Right atrium auricular region (tissue), 2 donors: ENCODE data around the gene TBXAS1. TPM values are rescaled to one million over a fixed set of nuclear protein-coding genes. Genes with fewer than 3 reads are reported as not detected.
"Not testable (repeated sequence)": the region's sequence is repeated elsewhere in the genome, so short reads cannot be mapped to it uniquely, and the experiment has no call there.

Experiments
- DNase-seq: peaks from one replicate; pipeline ENCODE4 v3.0.0-alpha.2; 2019; ENCODE audit warnings: low spot score
- H3K27ac ChIP-seq, 2 donors: fragments of 200-600 bp; sonication (generic); 1 replicate in 1 of 2; 2 replicates in 1 of 2; pipeline ENCODE4 v1.5.1; 2016 to 2019
- H3K27me3 ChIP-seq, 2 donors: fragments of 200-600 bp; sonication (generic); one replicate each; pipeline versions ENCODE4 v1.5.1 to v1.6.0; 2017 to 2019
- H3K36me3 ChIP-seq: fragments of 200-600 bp; sonication (generic); one replicate; pipeline ENCODE4 v1.5.1; 2016
- H3K4me1 ChIP-seq, 2 donors: fragments of 200-600 bp; sonication (generic); one replicate each; pipeline versions ENCODE4 v1.5.1 to v1.6.0; 2017 to 2019
- H3K4me3 ChIP-seq, 2 donors: fragments of 200-600 bp; sonication (generic); 1 replicate in 1 of 2; 2 replicates in 1 of 2; pipeline ENCODE4 v1.5.1; 2017 to 2019; ENCODE audit warnings: mild to moderate bottlenecking in 1 of 2, moderate library complexity in 1 of 2
- H3K9me3 ChIP-seq, 2 donors: fragments of 200-600 bp; sonication (generic); one replicate each; pipeline ENCODE4 v1.5.1; 2019
- total RNA-seq, 2 donors: library from RNA; depleted of rRNA; stranded (reverse); fragments of >200 nt; gene quantifications; one replicate each; pipeline ENCODE4 v1.1.0, GENCODE V29; 2016
- TF ChIP-seq, protein P1 (sequence below), 2 donors: fragments of 200-600 bp; sonication (generic); IDR thresholded peaks; one replicate each; pipeline ENCODE4 v1.5.1; 2019; ENCODE audit warnings: antibody characterized with exemption in 2 of 2

TBXAS1 gene
- total RNA-seq, 2 donors from 2014 or later: 4.6 to 15.3 TPM

DNA sequence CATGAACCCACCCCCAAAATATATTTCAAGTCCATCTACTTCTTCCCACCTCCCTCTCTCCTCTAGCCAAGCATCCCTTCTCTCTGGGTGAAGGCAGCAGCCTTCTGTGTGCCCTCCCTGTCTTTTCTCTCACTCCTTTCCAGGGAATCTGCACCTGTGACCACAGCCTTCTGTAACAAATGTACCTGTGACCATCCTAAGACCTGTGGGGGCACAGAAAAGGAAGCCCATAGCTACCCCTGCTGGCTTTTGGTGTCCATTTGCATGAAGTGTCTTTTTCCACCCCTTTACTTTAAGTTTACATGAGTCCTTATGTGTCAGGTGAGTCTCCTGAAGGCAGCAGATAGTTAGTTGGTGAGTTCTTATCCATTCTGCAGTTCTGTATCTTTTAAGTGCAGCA is 2.0 kb upstream of the TBXAS1 start:
- Histone ChIP-seq H3K27me3 (no peaks in the 10 kb centered on the region), H3K27ac (no peak overlapping the region), H3K9me3 (no peaks in the 10 kb centered on the region), H3K4me1 (no peaks in the 10 kb centered on the region), H3K36me3 (no peaks in the 10 kb centered on the region), H3K4me3 (no peak overlapping the region)
- DNase-seq: no peak
- TF ChIP-seq, protein P1, sequence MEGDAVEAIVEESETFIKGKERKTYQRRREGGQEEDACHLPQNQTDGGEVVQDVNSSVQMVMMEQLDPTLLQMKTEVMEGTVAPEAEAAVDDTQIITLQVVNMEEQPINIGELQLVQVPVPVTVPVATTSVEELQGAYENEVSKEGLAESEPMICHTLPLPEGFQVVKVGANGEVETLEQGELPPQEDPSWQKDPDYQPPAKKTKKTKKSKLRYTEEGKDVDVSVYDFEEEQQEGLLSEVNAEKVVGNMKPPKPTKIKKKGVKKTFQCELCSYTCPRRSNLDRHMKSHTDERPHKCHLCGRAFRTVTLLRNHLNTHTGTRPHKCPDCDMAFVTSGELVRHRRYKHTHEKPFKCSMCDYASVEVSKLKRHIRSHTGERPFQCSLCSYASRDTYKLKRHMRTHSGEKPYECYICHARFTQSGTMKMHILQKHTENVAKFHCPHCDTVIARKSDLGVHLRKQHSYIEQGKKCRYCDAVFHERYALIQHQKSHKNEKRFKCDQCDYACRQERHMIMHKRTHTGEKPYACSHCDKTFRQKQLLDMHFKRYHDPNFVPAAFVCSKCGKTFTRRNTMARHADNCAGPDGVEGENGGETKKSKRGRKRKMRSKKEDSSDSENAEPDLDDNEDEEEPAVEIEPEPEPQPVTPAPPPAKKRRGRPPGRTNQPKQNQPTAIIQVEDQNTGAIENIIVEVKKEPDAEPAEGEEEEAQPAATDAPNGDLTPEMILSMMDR (IDR thresholded peaks at IDR 0.05): peak in 1 of 2 donors; percentile 21

DNA sequence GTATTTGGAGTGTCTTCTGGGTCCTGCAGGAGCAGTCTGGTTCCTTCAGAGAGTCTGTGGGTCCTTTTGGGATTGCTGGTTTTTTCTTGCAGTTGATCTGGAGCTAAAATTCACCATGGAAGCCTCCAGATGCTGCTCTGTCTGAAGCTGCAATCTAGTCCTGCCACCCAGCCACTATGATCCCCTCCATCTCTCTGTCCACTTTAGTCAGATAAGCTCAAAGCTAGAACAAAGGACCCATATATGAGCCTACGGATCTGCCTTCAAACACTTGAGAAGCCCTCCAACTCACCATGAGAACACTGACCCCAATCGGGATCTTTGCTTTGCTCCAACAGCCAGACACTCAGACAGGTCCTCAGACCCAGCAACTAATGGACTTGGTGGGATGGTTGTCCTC is 618 bp upstream of the TBXAS1 start:
- no peaks in the 10 kb centered on the region for H3K4me1 ChIP-seq
- no peak for DNase-seq
- TF ChIP-seq, protein P1 (IDR thresholded peaks at IDR 0.05): no peak
- H3K4me3 ChIP-seq: no peak overlapping the region
- no peak overlapping the region for H3K27ac ChIP-seq
- H3K36me3 ChIP-seq: no peaks in the 10 kb centered on the region
- H3K9me3 ChIP-seq: no peaks in the 10 kb centered on the region
- H3K27me3 ChIP-seq: no peaks in the 10 kb centered on the region

DNA sequence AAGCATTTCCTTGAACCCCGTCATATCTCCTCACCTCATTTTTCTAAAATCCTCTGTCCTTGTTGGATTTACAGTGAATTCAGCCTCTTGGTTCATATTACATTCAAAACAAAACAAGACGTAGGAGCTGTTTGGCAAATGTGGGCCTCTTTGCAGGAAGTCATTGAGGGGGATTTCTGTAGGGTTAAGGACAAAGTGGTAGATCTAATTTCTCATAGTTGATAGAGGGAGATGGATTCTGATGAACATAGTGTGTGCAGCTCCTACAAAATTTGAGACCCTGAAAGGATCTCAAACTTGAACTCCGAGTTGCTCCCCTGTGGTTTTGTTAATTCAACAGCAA is 682 bp downstream of the TBXAS1 start:
- Histone ChIP-seq H3K9me3 (peaks cover 0 to 3% of the 10 kb centered on the region in 2 donors), H3K27ac (no peak overlapping the region), H3K4me3 (peak overlapping the region in 1 of 2 donors; percentile 16)

DNA sequence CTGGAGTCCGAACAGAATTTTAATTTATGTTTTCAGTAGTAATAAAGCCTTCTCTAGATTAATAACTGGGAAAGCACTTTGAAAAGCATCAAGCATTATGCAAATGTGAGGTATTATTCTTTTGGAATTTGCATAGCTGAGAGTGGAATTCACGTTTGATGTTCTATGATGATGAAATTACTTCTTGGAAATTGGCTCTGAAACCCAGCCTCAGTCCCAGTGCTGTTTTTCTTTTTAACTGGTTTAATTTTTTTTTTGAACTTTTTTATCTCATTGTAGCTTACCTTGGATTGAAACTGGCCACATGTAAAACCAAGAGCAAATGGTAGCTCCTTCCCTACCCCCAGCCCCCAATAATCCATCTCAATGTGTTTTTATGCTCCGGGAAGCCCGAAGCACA is 1.2 kb downstream of the TBXAS1 start:
- Histone ChIP-seq H3K9me3 (peaks cover 0 to 3% of the 10 kb centered on the region in 2 donors), H3K27me3 (no peaks in the 10 kb centered on the region), H3K36me3 (no peaks in the 10 kb centered on the region), H3K4me3 (peak overlapping the region in 1 of 2 donors; percentile 16), H3K27ac (no peak overlapping the region), H3K4me1 (no peaks in the 10 kb centered on the region)
- TF ChIP-seq, protein P1 (IDR thresholded peaks at IDR 0.05): no peak
- DNase-seq: no peak

More for the DNA sequence above, 682 bp downstream of the TBXAS1 start:
- no peaks in the 10 kb centered on the region for H3K27me3 ChIP-seq
- TF ChIP-seq, protein P1 (IDR thresholded peaks at IDR 0.05): no peak
- no peaks in the 10 kb centered on the region for H3K4me1 ChIP-seq
- H3K36me3 ChIP-seq: no peaks in the 10 kb centered on the region
- no peak for DNase-seq

DNA sequence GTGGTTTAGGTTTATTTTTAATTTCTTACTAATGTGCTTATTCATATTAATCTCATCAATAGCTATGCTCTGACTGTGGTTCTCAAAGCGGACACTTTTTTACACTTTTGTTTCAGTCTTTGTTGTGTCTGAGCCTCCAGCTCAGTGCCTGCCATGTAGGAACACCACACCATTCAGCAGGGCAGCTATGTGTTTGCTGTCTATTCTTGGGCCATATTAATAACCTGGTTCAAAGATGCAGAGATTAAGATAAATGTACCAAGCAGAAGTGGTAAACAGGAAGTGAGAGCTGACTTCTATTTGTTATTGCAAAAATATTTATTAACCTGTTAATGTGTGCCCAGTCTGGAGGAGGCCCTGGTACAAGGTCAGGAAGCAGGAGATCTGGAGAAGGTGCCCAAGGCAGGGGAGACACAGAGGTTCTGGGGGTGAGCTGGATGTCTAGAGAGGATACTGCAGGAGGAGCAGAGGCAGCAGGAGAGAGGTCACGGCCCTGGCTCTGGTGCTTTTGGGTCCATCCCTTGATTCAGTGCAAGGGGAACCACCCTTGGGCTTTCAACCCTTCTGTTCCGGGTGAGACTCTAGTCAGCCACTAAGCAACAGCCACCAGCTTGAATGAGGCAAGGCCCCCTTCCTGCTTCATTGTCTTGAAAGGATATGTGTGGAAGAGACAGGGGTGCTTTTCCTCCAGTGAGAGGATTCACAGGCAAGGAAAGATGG is 1.9 kb downstream of the TBXAS1 start:
- no peaks in the 10 kb centered on the region for H3K4me1 ChIP-seq
- no peaks in the 10 kb centered on the region for H3K27me3 ChIP-seq
- no peak overlapping the region for H3K27ac ChIP-seq
- peaks cover 0 to 3% of the 10 kb centered on the region in 2 donors for H3K9me3 ChIP-seq
- H3K36me3 ChIP-seq: no peaks in the 10 kb centered on the region
- no peak for DNase-seq
- no peak overlapping the region for H3K4me3 ChIP-seq
- TF ChIP-seq, protein P1 (IDR thresholded peaks at IDR 0.05): no peak

DNA sequence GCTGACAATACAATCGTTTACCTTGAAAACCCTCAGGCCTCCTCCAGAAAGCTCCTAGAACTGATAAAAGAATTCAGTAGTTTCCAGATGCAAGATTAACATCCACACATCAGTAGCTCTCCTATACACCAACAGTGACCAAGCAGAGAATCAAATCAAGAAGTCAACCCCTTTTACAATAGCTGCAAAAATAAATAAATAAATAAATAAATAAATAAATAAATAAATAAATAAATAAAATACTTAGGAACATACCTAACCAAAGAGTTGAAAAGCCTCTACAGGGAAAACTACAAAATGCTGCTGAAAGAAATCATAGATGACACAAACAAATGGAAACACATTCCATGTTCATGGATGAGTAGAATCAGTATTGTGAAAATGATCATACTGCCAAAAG is 6.8 kb downstream of the TBXAS1 start:
- DNase-seq, H3K4me1 ChIP-seq, H3K9me3 ChIP-seq, H3K27ac ChIP-seq, H3K4me3 ChIP-seq, H3K36me3 ChIP-seq, H3K27me3 ChIP-seq: not testable (repeated sequence)

DNA sequence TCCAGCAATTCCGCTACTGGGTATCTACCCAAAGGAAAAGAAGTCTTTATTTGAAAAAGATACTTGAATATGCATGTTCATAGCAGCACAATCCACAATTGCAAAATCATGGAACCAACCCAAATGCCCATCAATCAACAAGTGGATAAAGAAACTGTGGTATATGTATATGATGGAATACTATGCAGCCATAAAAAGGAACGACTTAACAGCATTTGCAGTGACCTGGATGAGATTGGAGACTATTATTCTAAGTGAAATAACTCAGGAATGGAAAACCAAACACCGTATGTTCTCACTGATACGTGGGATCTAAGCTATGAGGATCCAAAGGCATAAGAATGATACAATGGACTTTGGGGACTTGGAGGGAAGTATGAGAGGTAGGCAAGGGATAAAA is 8.2 kb downstream of the TBXAS1 start:
- H3K36me3 ChIP-seq, H3K4me3 ChIP-seq, H3K9me3 ChIP-seq, DNase-seq, H3K4me1 ChIP-seq, H3K27ac ChIP-seq, H3K27me3 ChIP-seq: not testable (repeated sequence)
